ENCODE measurements around the gene DAB2IP.

Gene DAB2IP

DNA sequence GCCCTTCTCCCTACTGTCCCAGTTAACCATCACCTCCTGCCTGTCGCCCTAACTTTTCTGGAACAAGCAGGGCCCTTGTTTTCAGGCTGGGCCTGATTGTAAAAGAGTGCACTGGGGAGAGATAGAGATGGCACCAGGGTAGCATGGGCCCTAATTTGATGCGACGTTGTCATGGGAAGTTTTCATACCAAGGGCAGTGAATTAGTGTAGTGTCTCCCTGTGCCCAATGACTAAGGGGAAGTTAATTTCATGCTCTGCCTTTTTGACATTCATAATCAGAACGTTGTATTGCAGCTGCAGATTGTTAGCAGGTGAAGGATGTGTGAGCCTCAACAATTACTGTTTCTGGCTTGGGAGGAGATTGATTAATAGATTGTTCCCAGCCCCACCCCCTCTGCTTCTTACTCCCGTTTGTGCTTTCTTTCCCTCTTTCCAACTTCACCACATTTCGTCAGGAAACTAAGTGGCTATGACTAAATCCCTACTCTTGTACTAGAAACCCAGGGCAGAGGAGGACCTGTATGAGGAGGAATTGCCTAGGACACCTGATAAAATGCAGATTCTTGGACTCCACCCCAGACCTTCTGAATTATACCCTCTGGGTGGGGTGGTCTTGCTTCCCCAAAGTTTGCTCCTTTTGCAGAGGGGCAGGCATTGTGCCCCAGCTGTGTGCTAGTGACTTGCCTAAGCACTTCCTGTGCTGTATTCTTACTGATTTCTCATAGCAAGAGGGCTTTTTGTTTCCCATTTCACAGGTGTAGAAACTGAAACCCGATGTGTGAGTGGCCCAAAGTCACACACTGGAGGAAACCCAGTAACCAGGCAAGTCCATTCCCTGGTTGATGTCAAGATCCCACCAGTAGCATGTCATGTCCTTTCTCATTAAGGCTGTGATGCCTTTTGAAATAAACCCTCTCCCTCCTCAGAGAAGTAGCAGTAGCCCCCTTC, 56.3 kb downstream of the DAB2IP start:
- DNase-seq = no peak

DNA sequence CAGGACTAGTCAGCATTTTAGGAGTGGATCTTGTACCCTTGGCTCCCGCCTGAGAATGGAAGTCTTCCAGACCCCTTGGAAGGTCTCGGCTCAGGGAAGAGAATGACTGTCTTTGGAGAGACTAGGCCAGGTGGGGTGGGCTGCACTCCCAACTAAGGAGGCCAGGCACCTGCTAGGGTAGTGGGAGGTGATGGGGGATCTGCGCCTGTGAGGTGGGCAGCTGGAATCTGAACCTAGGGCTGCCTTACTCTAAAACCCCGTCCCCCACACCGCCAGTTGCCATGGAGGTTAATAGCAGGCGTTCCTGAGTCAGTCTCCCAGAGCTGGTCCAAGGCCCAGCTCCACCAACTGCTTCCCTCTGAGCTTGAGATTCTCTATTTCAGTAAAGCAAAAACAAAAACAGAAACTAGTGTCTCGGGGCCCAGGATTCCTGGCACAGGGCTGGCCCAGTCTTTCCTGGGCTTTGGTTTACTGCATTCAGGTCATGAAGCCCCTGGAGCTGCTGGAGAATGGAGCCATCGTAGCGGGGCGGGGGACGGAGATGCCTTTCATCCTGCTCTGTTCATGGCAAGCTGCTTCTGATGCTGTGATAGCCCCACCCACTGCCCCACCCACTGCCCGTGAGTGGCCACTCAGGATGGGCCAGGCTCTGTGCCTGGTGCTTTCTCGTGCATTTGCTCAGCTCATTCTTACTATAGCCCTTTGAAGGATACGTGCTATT, 57.5 kb downstream of the DAB2IP start:
- no peak for DNase-seq

GRCh38 chr9:121709798-121710197, 58.4 kb downstream of the DAB2IP start:
- DNase-seq = no peak

DNA sequence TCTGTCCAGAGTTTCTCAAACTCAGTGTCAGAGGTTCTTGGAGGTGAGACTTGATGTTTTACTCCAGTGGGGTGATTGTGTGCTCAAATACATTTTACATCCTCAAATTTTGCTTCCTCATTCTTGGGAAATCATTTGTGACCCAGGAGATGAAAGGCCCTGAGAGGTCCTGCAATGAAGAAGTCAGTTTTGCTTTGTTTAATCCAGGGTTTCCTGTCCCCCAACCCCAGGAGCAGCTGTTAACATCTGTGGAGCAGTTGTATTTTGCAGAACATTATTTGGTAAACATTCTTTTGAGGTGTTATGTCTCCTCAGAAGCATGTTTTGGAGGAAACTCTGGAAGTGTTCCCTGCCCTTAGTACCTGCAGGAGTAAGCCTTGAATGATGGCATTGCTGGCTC, 59.8 kb downstream of the DAB2IP start:
- DNase-seq = no peak

GRCh38 chr9:121711797-121712196, 60.4 kb downstream of the DAB2IP start:
- DNase-seq = no peak

- DNase-seq = no peak
Measured at GRCh38 chr9:121713400-121714070, 62.1 kb downstream of the DAB2IP start.

DNA sequence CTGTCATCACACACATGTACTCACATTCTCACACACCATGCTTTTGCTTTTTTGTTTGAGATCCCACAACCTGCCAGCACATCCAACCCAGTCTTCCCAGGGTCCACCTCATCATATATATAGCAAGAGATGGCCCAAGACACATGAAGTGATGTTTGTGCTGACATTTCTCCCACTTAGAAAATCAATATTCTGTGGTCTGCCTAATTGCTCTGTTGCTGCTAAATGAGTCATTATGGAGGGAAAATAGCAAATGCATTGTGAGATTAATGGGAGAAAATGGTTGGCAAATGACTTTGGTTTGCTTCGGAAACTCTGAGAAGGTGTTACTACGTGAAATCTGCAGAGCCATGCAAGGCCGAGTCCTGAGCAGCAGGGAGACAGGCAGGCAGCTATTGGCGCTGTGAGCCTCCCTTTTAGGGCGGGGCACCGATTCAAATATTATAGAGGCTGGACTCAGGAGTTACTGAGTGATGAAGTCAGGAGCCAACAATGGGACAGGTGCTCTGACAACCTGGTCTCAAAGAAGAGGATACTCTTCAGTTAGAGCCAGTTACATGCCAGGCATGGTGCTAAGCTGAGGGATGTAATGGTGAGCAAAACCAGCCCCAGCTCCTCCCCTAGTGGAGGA, 62.8 kb downstream of the DAB2IP start:
- no peak for DNase-seq

DNA sequence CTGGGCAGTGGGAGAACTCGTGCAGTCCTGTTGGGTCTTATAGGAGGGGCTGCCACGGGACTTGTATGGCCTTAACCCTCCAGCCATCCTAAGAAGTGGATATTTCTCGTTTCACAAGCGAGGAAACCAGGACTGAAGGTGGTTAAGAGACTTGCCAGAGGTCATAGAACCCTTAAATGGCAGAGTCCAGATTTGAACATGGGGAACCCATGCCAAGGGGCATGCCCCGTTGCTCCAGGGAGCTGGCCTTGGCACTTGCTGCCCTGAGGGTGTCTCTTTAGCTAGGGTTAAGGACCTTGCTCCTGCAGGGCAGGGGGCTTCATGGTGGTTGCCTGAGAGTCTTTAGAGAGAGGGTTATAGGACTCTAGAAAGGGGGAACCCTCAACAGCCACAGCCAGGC, 63.4 kb downstream of the DAB2IP start:
- DNase-seq = no peak

- no peak for DNase-seq
Measured at GRCh38 chr9:121717141-121717991, 65.9 kb downstream of the DAB2IP start.

GRCh38 chr9:121718084-121718483, 66.7 kb downstream of the DAB2IP start:
- DNase-seq = no peak

GRCh38 chr9:121718501-121718900, 67.1 kb downstream of the DAB2IP start:
- no peak for DNase-seq

GRCh38 chr9:121720311-121721057, 69.0 kb downstream of the DAB2IP start:
- no peak for DNase-seq

- DNase-seq = no peak
Measured at GRCh38 chr9:121721058-121721350, 69.6 kb downstream of the DAB2IP start.

DNA sequence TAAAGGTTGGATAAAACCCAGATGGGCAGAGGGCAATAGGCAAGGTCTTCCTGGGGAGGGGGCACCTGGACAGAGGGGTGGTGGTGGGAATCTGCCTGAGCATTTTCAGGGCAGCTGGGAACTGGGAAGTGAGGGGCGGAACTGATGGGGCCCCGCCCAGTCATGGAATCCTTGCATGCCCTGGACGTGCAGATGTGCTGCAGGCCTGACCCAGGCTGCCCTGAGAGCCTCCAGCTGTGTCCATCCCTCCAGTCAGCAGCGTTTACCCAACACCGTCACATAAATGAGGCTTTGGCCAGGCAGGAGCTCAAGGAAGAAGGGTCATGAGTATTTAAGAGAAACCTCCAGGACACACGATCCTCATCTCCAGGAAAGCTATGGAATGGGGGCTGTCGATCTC, 70.3 kb downstream of the DAB2IP start:
- no peak for DNase-seq

- no peak for DNase-seq
Measured at GRCh38 chr9:121725008-121725775, 73.8 kb downstream of the DAB2IP start.

DNA sequence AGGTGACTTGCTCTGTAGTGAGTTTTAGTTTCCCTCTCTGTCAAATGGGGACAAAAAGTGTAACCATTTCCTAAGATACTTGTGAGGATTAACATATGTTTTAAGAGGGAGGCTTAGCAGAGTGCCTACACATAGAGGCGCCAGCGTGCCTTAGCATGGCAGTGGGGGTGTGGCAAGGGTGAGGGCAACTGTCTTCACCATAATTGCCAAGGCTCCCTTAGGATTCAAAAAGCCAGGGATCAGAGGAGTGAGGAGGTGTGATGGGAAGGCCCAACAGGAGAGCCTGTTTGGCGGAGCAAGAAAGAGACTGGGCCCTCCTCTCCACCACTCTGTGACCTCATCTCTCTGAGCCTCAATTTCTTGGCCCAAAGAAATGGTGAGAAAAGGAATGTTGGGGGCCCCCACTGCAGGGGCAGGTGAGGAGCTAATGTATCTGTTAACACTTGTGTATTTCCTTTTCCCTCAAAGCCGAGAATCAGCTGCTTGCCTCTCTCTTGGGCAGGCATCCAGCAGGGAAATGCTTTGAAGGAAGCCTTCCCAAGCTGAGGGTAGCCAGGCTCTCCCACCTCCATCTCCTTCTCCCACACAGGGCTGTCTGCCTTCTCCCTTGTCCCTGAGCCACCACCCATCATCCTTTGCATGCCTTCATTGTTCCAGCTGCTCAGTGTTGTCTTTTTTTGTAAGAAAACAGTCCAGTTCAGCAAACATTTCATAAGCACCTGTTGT, 76.0 kb downstream of the DAB2IP start:
- no peak for DNase-seq

DNA sequence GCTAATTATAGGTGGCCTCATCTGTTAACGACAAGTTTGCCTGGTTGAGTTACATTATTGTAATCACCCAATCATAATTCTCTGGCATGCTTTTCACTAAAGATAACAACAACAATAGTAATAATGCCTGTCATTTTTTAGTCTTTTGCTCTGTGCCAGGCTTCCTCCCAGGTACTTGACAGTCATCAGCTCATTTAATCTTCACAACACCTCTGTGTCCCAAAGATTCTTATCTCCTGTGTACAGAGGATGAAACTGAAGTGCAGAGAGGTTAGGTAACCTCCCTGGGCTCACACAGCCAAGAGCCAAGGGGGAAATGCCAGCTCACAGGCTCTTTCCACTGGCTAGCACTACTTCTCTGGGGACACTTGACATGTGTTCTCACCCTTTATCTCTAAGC, 77.5 kb downstream of the DAB2IP start:
- no peak for DNase-seq

GRCh38 chr9:121729769-121730562, 78.5 kb downstream of the DAB2IP start:
- DNase-seq = no peak

- DNase-seq = no peak
Measured at GRCh38 chr9:121731090-121731489, 79.7 kb downstream of the DAB2IP start.
